Posterior cingulate gyrus (tissue), 11 donors: ENCODE measurements around the gene DNAJC3.
A peak's percentile ranks its signal among the peaks of the same experiment; 100 is the strongest.
"Not testable (repeated sequence)": the region's sequence is repeated elsewhere in the genome, so short reads cannot be mapped to it uniquely, and the experiment has no call there.

Experiments used
- DNase-seq, 10 donors: peaks; one replicate each; pipeline versions ENCODE4 v3.0.0 to v3.0.0-alpha.2; 2020 to 2021; ENCODE audit warnings: mixed read lengths in 3 of 10
- intact Hi-C: fragments of 100-400 bp; cut with DNase I; formaldehyde crosslinking; loops from one replicate; pipeline ENCODE4 v1.15.1; 2023

DNAJC3 gene

GRCh38 chr13:95710313-95710712 lies 33.4 kb downstream of the DNAJC3 start:
- no peak for DNase-seq
- intact Hi-C loops: no loop called here

GRCh38 chr13:95712846-95713245 lies 35.9 kb downstream of the DNAJC3 start:
- DNase-seq, intact Hi-C loops: not testable (repeated sequence)

- DNase-seq: no peak
- intact Hi-C loops: no loop called here
Measured at GRCh38 chr13:95713651-95714050, 36.7 kb downstream of the DNAJC3 start.

- no peak for DNase-seq
- intact Hi-C loops: no loop called here
Measured at GRCh38 chr13:95714142-95714832, 37.3 kb downstream of the DNAJC3 start.

- peak in 1 of 10 donors; percentile 27 for DNase-seq
- intact Hi-C loops: no loop called here
Measured at GRCh38 chr13:95716231-95716630, 39.3 kb downstream of the DNAJC3 start.

- no peak for DNase-seq
- intact Hi-C loops: no loop called here
Measured at GRCh38 chr13:95722241-95722640, 45.3 kb downstream of the DNAJC3 start.

GRCh38 chr13:95723438-95723837 lies 46.5 kb downstream of the DNAJC3 start:
- DNase-seq: no peak
- intact Hi-C loops: no loop called here

GRCh38 chr13:95724252-95724651 lies 47.3 kb downstream of the DNAJC3 start:
- no peak for DNase-seq
- intact Hi-C loops: no loop called here

GRCh38 chr13:95726876-95727275 lies 49.9 kb downstream of the DNAJC3 start:
- DNase-seq: no peak
- intact Hi-C loops: no loop called here

GRCh38 chr13:95728957-95729356 lies 52.0 kb downstream of the DNAJC3 start:
- intact Hi-C loops: no loop called here
- DNase-seq: no peak

GRCh38 chr13:95734124-95734523 lies 57.2 kb downstream of the DNAJC3 start:
- intact Hi-C loops: no loop called here
- no peak for DNase-seq

GRCh38 chr13:95740071-95740978 lies 63.4 kb downstream of the DNAJC3 start:
- DNase-seq, intact Hi-C loops: not testable (repeated sequence)

GRCh38 chr13:95740979-95741320 lies 64.0 kb downstream of the DNAJC3 start:
- DNase-seq: no peak
- intact Hi-C loops: no loop called here

GRCh38 chr13:95741584-95742563 lies 64.9 kb downstream of the DNAJC3 start:
- DNase-seq: peak in 1 of 10 donors; percentile 44
- intact Hi-C loops: no loop called here

GRCh38 chr13:95743192-95743591 lies 66.3 kb downstream of the DNAJC3 start:
- intact Hi-C loops: no loop called here
- no peak for DNase-seq

GRCh38 chr13:95745289-95745688 lies 68.3 kb downstream of the DNAJC3 start:
- peak in 1 of 10 donors; percentile 10 for DNase-seq
- intact Hi-C loops: no loop called here

- no peak for DNase-seq
- intact Hi-C loops: no loop called here
Measured at GRCh38 chr13:95745752-95746151, 68.8 kb downstream of the DNAJC3 start.

GRCh38 chr13:95749545-95749944 lies 72.6 kb downstream of the DNAJC3 start:
- intact Hi-C loops: no loop called here
- peak in 1 of 10 donors; percentile 14 for DNase-seq

- DNase-seq: no peak
- intact Hi-C loops: no loop called here
Measured at GRCh38 chr13:95752677-95753076, 75.7 kb downstream of the DNAJC3 start.

- intact Hi-C loops: no loop called here
- peak in 1 of 10 donors; percentile 22 for DNase-seq
Measured at GRCh38 chr13:95754069-95754468, 77.1 kb downstream of the DNAJC3 start.

- no peak for DNase-seq
- intact Hi-C loops: no loop called here
Measured at GRCh38 chr13:95756072-95756471, 79.1 kb downstream of the DNAJC3 start.
